Upper lobe of left lung (tissue), 6 donors: ENCODE measurements around the gene SLIRP. TPM values are rescaled to one million over a fixed set of nuclear protein-coding genes. Genes with fewer than 3 reads are reported as not detected.

Experiments
- ATAC-seq, 2 donors: fragments of 200-7000 bp; cut with Tn5 transposase; one replicate each; pipeline ENCODE4 v1.9.1; 2022; ENCODE audit warnings: mild to moderate bottlenecking in 2 of 2, moderate library complexity in 2 of 2; ENCODE audit not compliant: low FRiP score in 2 of 2
- DNase-seq, 2 donors: peaks; one replicate each; pipeline ENCODE4 v3.0.0-alpha.2; 2019 to 2020
- H3K27ac ChIP-seq, 4 donors: fragments of 200-600 bp; sonication (generic); one replicate each; pipeline ENCODE4 v1.5.1; 2016 to 2019
- H3K27me3 ChIP-seq, 4 donors: fragments of 200-600 bp; sonication (generic); one replicate each; pipeline ENCODE4 v1.5.1; 2017 to 2019
- H3K36me3 ChIP-seq, 4 donors: fragments of 200-600 bp; sonication (generic); one replicate each; pipeline ENCODE4 v1.5.1; 2016 to 2019
- H3K4me1 ChIP-seq, 4 donors: fragments of 200-600 bp; sonication (generic); one replicate each; pipeline ENCODE4 v1.5.1; 2018 to 2019
- H3K4me3 ChIP-seq, 4 donors: fragments of 200-600 bp; sonication (generic); one replicate each; pipeline ENCODE4 v1.5.1; 2017 to 2019; ENCODE audit warnings: mild to moderate bottlenecking in 2 of 4, moderate library complexity in 1 of 4
- H3K9me3 ChIP-seq, 4 donors: fragments of 200-600 bp; sonication (generic); one replicate each; pipeline ENCODE4 v1.5.1; 2018 to 2019
- CTCF ChIP-seq, 6 experiments: fragments of 450-650 bp in 4 of 6; fragments of 200-600 bp in 2 of 6; sonication (generic) in 2 of 6; IDR thresholded peaks; one replicate each; pipeline ENCODE4 v1.5.1; 2016 to 2019; ENCODE audit warnings: antibody characterized with exemption in 6 of 6
- EP300 ChIP-seq, 4 donors: sonication (generic); formaldehyde crosslinking; IDR thresholded peaks; one replicate each; pipeline ENCODE4 v1.5.1; 2017; ENCODE audit warnings: antibody characterized with exemption in 4 of 4, control low read depth in 2 of 4
- POLR2A ChIP-seq, 4 donors: fragments of 450-650 bp; IDR thresholded peaks; one replicate each; pipeline ENCODE4 v1.5.1; 2016 to 2017; ENCODE audit warnings: antibody characterized with exemption in 4 of 4, mild to moderate bottlenecking in 2 of 4
- POLR2AphosphoS5 ChIP-seq, 2 donors: sonication (generic); formaldehyde crosslinking; IDR thresholded peaks; one replicate each; pipeline ENCODE4 v1.5.1; 2017; ENCODE audit warnings: antibody characterized with exemption in 2 of 2
- WGBS, 2 donors: methylation state at CpG; one replicate each; pipeline ENCODE4 v1.1.5; 2017 to 2018; 5-methylcytosine and 5-hydroxymethylcytosine counted together
- total RNA-seq, 6 donors: library from RNA; depleted of rRNA in 4 of 6; stranded (reverse); fragments of >200 nt in 4 of 6; gene quantifications; one replicate each; pipeline versions ENCODE4 v1.1.0 to v1.2.1, GENCODE V29; 2016 to 2021
- donor health status: DM: no; HTN: no; CAD: no; lungs with moderate emphysema.
- donor health status: DM: no; HTN: yes; CAD: no; lungs with severe emphysema.

Gene SLIRP
- total RNA-seq, 6 donors from 2014 or later = 38.6 to 109 (median 60.3) TPM

- H3K9me3 ChIP-seq = no peaks in the 10 kb centered on the region
- H3K36me3 ChIP-seq = peaks cover 5 to 88% (median 36%) of the 10 kb centered on the region in 4 donors
- H3K27ac ChIP-seq = no peak overlapping the region
- ATAC-seq = no peak
- H3K27me3 ChIP-seq = no peaks in the 10 kb centered on the region
- TF ChIP-seq CTCF (IDR thresholded peaks at IDR 0.05) = no peak
- no peaks in the 10 kb centered on the region for H3K4me1 ChIP-seq
- 93 to 97% methylated on average over 2 of the region's 2 CpGs for WGBS, 2 donors
- no peak for DNase-seq
- H3K4me3 ChIP-seq = no peak overlapping the region
Measured at GRCh38 chr14:77691259-77691658, 16.6 kb upstream of the SLIRP start.

GRCh38 chr14:77707355-77707723 is 564 bp upstream of the SLIRP start:
- no peaks in the 10 kb centered on the region for H3K9me3 ChIP-seq
- TF ChIP-seq EP300 (IDR thresholded peaks at IDR 0.05) (no peak), POLR2A (IDR thresholded peaks at IDR 0.05) (no peak), CTCF (IDR thresholded peaks at IDR 0.05) (peak in 2 of 6 experiments; percentile 15), POLR2AphosphoS5 (IDR thresholded peaks at IDR 0.05) (no peak)
- peak overlapping the region; percentile 75 to 92 (median 82) for H3K4me3 ChIP-seq
- peaks cover 23 to 38% (median 31%) of the 10 kb centered on the region in 4 donors for H3K4me1 ChIP-seq
- 1% methylated on average over 14 of the region's 14 CpGs for WGBS, 2 donors
- DNase-seq (peak in 1 of 2 donors; percentile 45), ATAC-seq (peak; percentile 55 to 59)
- H3K36me3 ChIP-seq = peaks cover 7 to 52% (median 31%) of the 10 kb centered on the region in 4 donors
- H3K27me3 ChIP-seq = no peaks in the 10 kb centered on the region
- peak overlapping the region; percentile 52 to 77 (median 71) for H3K27ac ChIP-seq

GRCh38 chr14:77708749-77709148 is 846 bp downstream of the SLIRP start:
- DNase-seq = no peak
- no peaks in the 10 kb centered on the region for H3K9me3 ChIP-seq
- no peaks in the 10 kb centered on the region for H3K27me3 ChIP-seq
- no peak overlapping the region for H3K27ac ChIP-seq
- ATAC-seq = no peak
- WGBS, 2 donors = 19 to 24% methylated on average over 7 of the region's 7 CpGs
- peaks cover 12 to 52% (median 22%) of the 10 kb centered on the region in 4 donors for H3K36me3 ChIP-seq
- H3K4me1 ChIP-seq = peaks cover 23 to 38% (median 31%) of the 10 kb centered on the region in 4 donors
- TF ChIP-seq EP300 (IDR thresholded peaks at IDR 0.05) (no peak), CTCF (IDR thresholded peaks at IDR 0.05) (no peak), POLR2AphosphoS5 (IDR thresholded peaks at IDR 0.05) (no peak), POLR2A (IDR thresholded peaks at IDR 0.05) (no peak)
- peak overlapping the region in 3 of 4 donors; percentile 75 to 86 (median 79) for H3K4me3 ChIP-seq

- Histone ChIP-seq H3K9me3 (no peaks in the 10 kb centered on the region), H3K27me3 (no peaks in the 10 kb centered on the region), H3K36me3 (peaks cover 12 to 52% (median 22%) of the 10 kb centered on the region in 4 donors), H3K4me1 (peaks cover 23 to 38% (median 31%) of the 10 kb centered on the region in 4 donors), H3K27ac (no peak overlapping the region), H3K4me3 (peak overlapping the region in 1 of 4 donors; percentile 86)
- no peak for TF ChIP-seq CTCF (IDR thresholded peaks at IDR 0.05)
- TF ChIP-seq POLR2A (IDR thresholded peaks at IDR 0.05) = no peak
- TF ChIP-seq POLR2AphosphoS5 (IDR thresholded peaks at IDR 0.05) = no peak
- TF ChIP-seq EP300 (IDR thresholded peaks at IDR 0.05) = no peak
- no peak for ATAC-seq
- 84 to 91% methylated on average over 3 of the region's 3 CpGs for WGBS, 2 donors
- DNase-seq = no peak
Measured at GRCh38 chr14:77709412-77709811, 1.5 kb downstream of the SLIRP start.

GRCh38 chr14:77710364-77710763 is 2.5 kb downstream of the SLIRP start:
- DNase-seq (no peak), ATAC-seq (no peak)
- Histone ChIP-seq H3K4me1 (peaks cover 23 to 38% (median 31%) of the 10 kb centered on the region in 4 donors), H3K27ac (no peak overlapping the region), H3K4me3 (no peak overlapping the region), H3K36me3 (peaks cover 12 to 56% (median 27%) of the 10 kb centered on the region in 4 donors), H3K27me3 (no peaks in the 10 kb centered on the region), H3K9me3 (no peaks in the 10 kb centered on the region)
- WGBS, 2 donors = 93 to 94% methylated on average over 2 of the region's 2 CpGs
- no peak for TF ChIP-seq EP300 (IDR thresholded peaks at IDR 0.05)
- no peak for TF ChIP-seq POLR2A (IDR thresholded peaks at IDR 0.05)
- TF ChIP-seq POLR2AphosphoS5 (IDR thresholded peaks at IDR 0.05) = no peak
- TF ChIP-seq CTCF (IDR thresholded peaks at IDR 0.05) = no peak
